ENCODE measurements around the gene CFAP77.

CFAP77 gene

GRCh38 chr9:132364068-132364467 lies 45.9 kb upstream of the CFAP77 start:
- 0 out of 2 replicates have a peak, but pooled peaks have one; percentile 51 for TF ChIP-seq ZBTB44 (tag by site-specific recombination; IDR thresholded peaks at IDR 0.05)
- TF ChIP-seq SP2 (tag by site-specific recombination; IDR thresholded peaks at IDR 0.05): no peak
- H3K36me3 ChIP-seq (ENCODE audit: control insufficient read depth in 2 of 2, insufficient read depth in 1 of 2, low read length in 2 of 2): no peaks in the 10 kb centered on the region
- CTCF ChIA-PET: interaction anchor here (0.7 to 2.1 kb wide), 2 partner anchors 11 to 366 kb away, joined by 3 to 4 read pairs; no protein-coding TSS in a partner anchor

GRCh38 chr9:132365986-132366385 lies 44.0 kb upstream of the CFAP77 start:
- Histone ChIP-seq H3K9me3 (ENCODE audit: control insufficient read depth, insufficient read depth, low read depth, low read length) (no peaks in the 10 kb centered on the region), H3K36me3 (ENCODE audit: control insufficient read depth in 2 of 2, insufficient read depth in 1 of 2, low read length in 2 of 2) (no peaks in the 10 kb centered on the region), H3K4me1 (ENCODE audit: control insufficient read depth, insufficient read depth, low read length) (no peaks in the 10 kb centered on the region), H3K4me3 (ENCODE audit: low read depth, low read length) (no peak overlapping the region), H3K27ac (ENCODE audit: extremely low read depth, low read depth, low read length) (no peak overlapping the region)
- ChIA-PET POLR2A (no interaction called here), CTCF (interaction anchor here (0.6 to 0.9 kb wide), 2 partner anchors 16 to 209 kb away, joined by 3 read pairs; no protein-coding TSS in a partner anchor)
- TF ChIP-seq ZNF362 (tag by site-specific recombination; IDR thresholded peaks at IDR 0.05): no peak
- TF ChIP-seq SETDB1 (IDR thresholded peaks at IDR 0.05; ENCODE audit: insufficient read length, low read length): no peak

More at GRCh38 chr9:132364068-132364467, 45.9 kb upstream of the CFAP77 start:
- Histone ChIP-seq H3K4me3 (ENCODE audit: low read depth, low read length) (no peak overlapping the region), H3K9me3 (ENCODE audit: control insufficient read depth, insufficient read depth, low read depth, low read length) (no peaks in the 10 kb centered on the region), H3K27ac (ENCODE audit: extremely low read depth, low read depth, low read length) (no peak overlapping the region), H3K4me1 (ENCODE audit: control insufficient read depth, insufficient read depth, low read length) (no peaks in the 10 kb centered on the region)
- POLR2A ChIA-PET: no interaction called here

- Histone ChIP-seq H3K9me3 (ENCODE audit: control insufficient read depth, insufficient read depth, low read depth, low read length) (no peaks in the 10 kb centered on the region), H3K4me3 (ENCODE audit: low read depth, low read length) (no peak overlapping the region), H3K27ac (ENCODE audit: extremely low read depth, low read depth, low read length) (no peak overlapping the region), H3K36me3 (ENCODE audit: control insufficient read depth in 2 of 2, insufficient read depth in 1 of 2, low read length in 2 of 2) (no peaks in the 10 kb centered on the region), H3K4me1 (ENCODE audit: control insufficient read depth, insufficient read depth, low read length) (no peaks in the 10 kb centered on the region)
- CTCF ChIA-PET: no interaction called here
- POLR2A ChIA-PET: interaction anchor here (1.0 kb wide), 1 partner anchor 11 kb away, joined by 3 read pairs; the partner anchor contains the start of gene SETX
- TF ChIP-seq INSM2 (tag by site-specific recombination; IDR thresholded peaks at IDR 0.05): no peak
- no peak for TF ChIP-seq ZNF549 (tag by site-specific recombination; IDR thresholded peaks at IDR 0.05)
- TF ChIP-seq ZNF16 (tag by site-specific recombination; IDR thresholded peaks at IDR 0.05; ENCODE audit: low read depth): no peak
- TF ChIP-seq ZFHX2 (tag by site-specific recombination; conservative IDR thresholded peaks at IDR 0.05): no peak
- TF ChIP-seq ZNF48 (tag by site-specific recombination; IDR thresholded peaks at IDR 0.05): no peak
- no peak for TF ChIP-seq ZNF24 (tag by site-specific recombination; IDR thresholded peaks at IDR 0.05)
- no peak for TF ChIP-seq FEZF1 (tag by site-specific recombination; IDR thresholded peaks at IDR 0.05)
These were observed 43.5 kb upstream of the CFAP77 start for GRCh38 chr9:132366481-132366880.

- POLR2A ChIA-PET: interaction anchor here (1.0 to 1.3 kb wide), 2 partner anchors 13 kb away, joined by 3 to 6 read pairs; partner anchors contain the start of gene SETX
- H3K27ac ChIP-seq (ENCODE audit: extremely low read depth, low read depth, low read length): no peak overlapping the region
- TF ChIP-seq ZBTB44 (tag by site-specific recombination; IDR thresholded peaks at IDR 0.05): 0 out of 2 replicates have a peak, but pooled peaks have one; percentile 21
- TF ChIP-seq ZNF416 (tag by site-specific recombination; IDR thresholded peaks at IDR 0.05): no peak
- 0 out of 2 replicates have a peak, but pooled peaks have one; percentile 19 for TF ChIP-seq TRIM28 (IDR thresholded peaks at IDR 0.05; ENCODE audit: borderline replicate concordance, low read length)
- no peak for TF ChIP-seq ZNF266 (tag by site-specific recombination; IDR thresholded peaks at IDR 0.05; ENCODE audit: low read depth)
- no peak for TF ChIP-seq OVOL3 (tag by site-specific recombination; IDR thresholded peaks at IDR 0.05)
- peak; percentile 52 for TF ChIP-seq ZNF335 (tag by site-specific recombination; conservative IDR thresholded peaks at IDR 0.05)
- TF ChIP-seq ZNF169 (tag by site-specific recombination; IDR thresholded peaks at IDR 0.05): no peak
- TF ChIP-seq ZSCAN16 (tag by site-specific recombination; IDR thresholded peaks at IDR 0.05): no peak
- TF ChIP-seq ZNF513 (tag by site-specific recombination; IDR thresholded peaks at IDR 0.05): no peak
- no peak for TF ChIP-seq ZNF350 (tag by site-specific recombination; IDR thresholded peaks at IDR 0.05)
These were observed 42.2 kb upstream of the CFAP77 start for GRCh38 chr9:132367613-132368313.

More at GRCh38 chr9:132367613-132368313, 42.2 kb upstream of the CFAP77 start:
- H3K4me3 ChIP-seq (ENCODE audit: low read depth, low read length): no peak overlapping the region
- H3K9me3 ChIP-seq (ENCODE audit: control insufficient read depth, insufficient read depth, low read depth, low read length): no peaks in the 10 kb centered on the region
- H3K4me1 ChIP-seq (ENCODE audit: control insufficient read depth, insufficient read depth, low read length): no peaks in the 10 kb centered on the region
- no peaks in the 10 kb centered on the region for H3K36me3 ChIP-seq (ENCODE audit: control insufficient read depth in 2 of 2, insufficient read depth in 1 of 2, low read length in 2 of 2)
- CTCF ChIA-PET: no interaction called here
